Fibroblast of mammary gland (primary cell): ENCODE measurements around the gene MRPL47.

ENCODE experiments used
- DNase-seq: peaks from one replicate; pipeline ENCODE4 v3.0.0-alpha.2; 2010; ENCODE audit warnings: low read depth
- H3K4me3 ChIP-seq: 2 replicates; pipeline ENCODE4 v1.5.1; 2011; ENCODE audit warnings: low read depth, mild to moderate bottlenecking, low read length, moderate library complexity; ENCODE audit not compliant: control insufficient read depth
- CTCF ChIP-seq: conservative IDR thresholded peaks from 2 replicates; pipeline ENCODE4 v1.5.1; 2011; ENCODE audit warnings: low read depth, low read length, inconsistent platforms; ENCODE audit not compliant: control insufficient read depth, insufficient read depth

The MRPL47 gene

DNA sequence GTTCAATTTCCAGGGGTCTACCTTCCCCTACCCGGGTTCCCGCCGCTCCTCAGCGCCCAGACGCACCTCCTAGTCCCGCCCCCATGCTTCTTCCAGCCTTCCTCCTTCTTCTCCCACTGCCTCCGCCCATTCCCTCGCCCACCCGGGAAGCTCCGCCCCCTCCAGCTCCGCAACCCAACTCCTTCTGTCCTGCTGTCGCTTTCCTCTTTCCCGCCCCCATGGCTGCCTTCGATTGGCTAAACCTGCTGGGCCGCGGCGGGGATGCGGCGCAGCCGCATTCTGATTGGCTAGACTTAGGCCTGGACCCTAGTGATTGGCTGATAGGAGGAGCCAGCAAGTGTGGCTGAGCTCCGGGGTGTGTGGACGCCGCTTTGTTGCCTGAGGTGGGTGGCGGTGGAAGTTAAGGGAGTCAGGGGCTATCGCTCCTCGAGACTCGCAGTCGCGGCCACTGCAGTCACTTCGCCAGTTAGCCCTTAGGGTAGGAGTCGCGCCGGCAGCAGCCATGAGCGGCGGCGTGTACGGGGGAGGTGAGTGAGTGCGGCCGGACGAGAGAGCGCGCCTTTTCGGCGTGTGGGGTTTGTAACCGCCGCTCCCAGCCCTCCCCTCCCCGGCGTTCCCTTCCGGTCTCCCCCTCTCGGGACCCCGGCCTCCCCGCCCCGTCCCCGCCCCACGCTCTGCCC is 41.7 kb downstream of the MRPL47 start, which contains the start of gene ACTL6A:
ACTL6A (plus strand) TSS at position 336 of the 680 bp plus-strand sequence; CDS start at position 503, 167 bp downstream.
- no peak for TF ChIP-seq CTCF

GRCh38 chr3:179560791-179561190 is 43.6 kb downstream of the MRPL47 start:
- TF ChIP-seq CTCF: no peak
- no peak overlapping the region for H3K4me3 ChIP-seq
- DNase-seq: no peak

More for the DNA sequence above, 41.7 kb downstream of the MRPL47 start, which contains the start of gene ACTL6A:
- peak within 1 kb of the TSS; percentile 89 for H3K4me3 ChIP-seq
- peak; percentile 99 for DNase-seq

GRCh38 chr3:179558742-179559364 is 45.6 kb downstream of the MRPL47 start:
- peak; percentile 90 for TF ChIP-seq CTCF
- H3K4me3 ChIP-seq: no peak overlapping the region
- peak; percentile 77 for DNase-seq

DNA sequence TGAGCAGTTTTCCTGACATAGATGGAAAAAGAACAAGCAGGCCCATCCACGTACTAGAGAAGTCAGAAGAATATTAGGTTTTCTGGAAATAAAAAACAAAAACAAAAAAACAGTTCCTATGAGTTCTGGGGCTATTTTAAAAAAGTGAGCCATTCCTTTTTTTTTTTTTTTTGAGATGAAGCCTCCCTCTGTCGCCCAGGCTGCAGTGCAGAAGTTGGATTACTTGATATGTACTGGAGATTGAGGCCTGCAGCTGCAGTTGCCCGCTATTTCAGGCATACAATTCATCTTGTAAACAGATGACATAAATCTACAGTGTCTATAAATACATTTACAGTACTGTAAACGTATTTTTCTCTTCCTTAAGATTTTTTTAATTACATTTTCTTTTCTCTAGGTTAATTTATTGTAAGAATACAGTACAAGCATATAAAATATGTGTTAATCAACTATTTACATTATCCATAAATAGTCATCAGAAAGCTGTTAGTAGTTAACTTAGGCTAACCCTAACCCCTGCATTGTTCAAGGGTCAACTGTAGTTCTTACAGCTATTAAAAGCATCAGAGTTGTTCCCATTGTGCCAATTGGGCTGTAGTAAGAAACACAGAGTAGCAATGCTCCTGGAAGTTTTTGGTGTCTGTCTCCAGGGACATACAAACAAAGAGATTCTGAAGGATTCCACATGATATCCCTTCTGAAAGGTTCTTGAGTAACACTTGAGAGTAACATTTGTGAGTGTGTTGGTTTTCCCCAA is 52.9 kb downstream of the MRPL47 start:
- no peak for DNase-seq
- no peak overlapping the region for H3K4me3 ChIP-seq
- TF ChIP-seq CTCF: no peak

DNA sequence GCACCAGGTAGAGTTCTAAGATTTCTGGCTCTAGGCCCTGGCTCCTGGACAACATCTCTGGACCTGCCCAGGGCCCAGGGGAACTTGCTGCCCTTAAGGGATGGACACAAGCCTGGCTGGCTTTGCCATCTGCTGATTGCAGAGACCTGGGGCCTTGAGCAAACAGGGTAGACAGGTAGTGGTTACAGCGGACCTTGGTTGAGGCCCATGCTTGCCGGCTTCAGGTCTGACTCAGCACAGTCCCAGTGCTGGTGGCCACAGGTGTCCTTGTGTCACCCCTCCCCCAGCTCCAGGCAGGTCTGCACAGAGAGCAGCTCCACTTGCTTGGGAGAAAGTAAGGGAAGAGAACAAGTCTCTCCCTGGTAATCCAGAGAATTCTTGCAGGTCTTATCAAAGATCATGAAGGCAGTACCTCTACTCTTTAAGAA is 57.6 kb downstream of the MRPL47 start:
- H3K4me3 ChIP-seq: no peak overlapping the region
- TF ChIP-seq CTCF: no peak

GRCh38 chr3:179544981-179545645 is 59.3 kb downstream of the MRPL47 start:
- no peak for TF ChIP-seq CTCF
- H3K4me3 ChIP-seq: no peak overlapping the region
- peak; percentile 93 for DNase-seq

More for the DNA sequence above, 57.6 kb downstream of the MRPL47 start:
- DNase-seq: no peak
